Stimulated activated naive B cell treated with anti-CD40 and anti-IgM and Interleukin-4, amounts not matched to agents 10 μg/mL and 1 μg/mL and 100 μg/mL, for 72 hours (primary cell): ENCODE measurements around the gene GGA1.
"Not testable (repeated sequence)": the region's sequence is repeated elsewhere in the genome, so short reads cannot be mapped to it uniquely, and the experiment has no call there.

Source experiments
- ATAC-seq, 2 donors: fragments of 150-1000 bp; cut with Tn5 transposase; replicated peaks; 2 replicates each; pipeline ENCODE4 v1.10.0; 2021; ENCODE audit warnings: moderate library complexity in 1 of 2
- DNase-seq: peaks from one replicate; pipeline ENCODE4 v3.0.0; 2021
- H3K27ac Mint-ChIP-seq: one replicate; pipeline ENCODE4 v1.8.0; 2022; ENCODE audit warnings: mild to moderate bottlenecking, mixed read lengths
- H3K27me3 Mint-ChIP-seq, 2 donors: one replicate each; pipeline ENCODE4 v1.8.0; 2022; ENCODE audit warnings: mixed read lengths in 2 of 2
- H3K36me3 Mint-ChIP-seq, 2 donors: one replicate each; pipeline ENCODE4 v1.8.0; 2022; ENCODE audit warnings: mixed read lengths in 2 of 2, mild to moderate bottlenecking in 1 of 2
- H3K4me1 Mint-ChIP-seq, 2 donors: one replicate each; pipeline ENCODE4 v1.8.0; 2022; ENCODE audit warnings: mixed read lengths in 2 of 2, mild to moderate bottlenecking in 1 of 2
- H3K4me3 Mint-ChIP-seq, 2 donors: one replicate each; pipeline ENCODE4 v1.8.0; 2022; ENCODE audit warnings: mild to moderate bottlenecking in 2 of 2, mixed read lengths in 2 of 2, moderate library complexity in 1 of 2
- H3K9me3 Mint-ChIP-seq, 2 donors: one replicate each; pipeline ENCODE4 v1.8.0; 2022; ENCODE audit warnings: mixed read lengths in 2 of 2, mild to moderate bottlenecking in 1 of 2

Gene GGA1

DNA sequence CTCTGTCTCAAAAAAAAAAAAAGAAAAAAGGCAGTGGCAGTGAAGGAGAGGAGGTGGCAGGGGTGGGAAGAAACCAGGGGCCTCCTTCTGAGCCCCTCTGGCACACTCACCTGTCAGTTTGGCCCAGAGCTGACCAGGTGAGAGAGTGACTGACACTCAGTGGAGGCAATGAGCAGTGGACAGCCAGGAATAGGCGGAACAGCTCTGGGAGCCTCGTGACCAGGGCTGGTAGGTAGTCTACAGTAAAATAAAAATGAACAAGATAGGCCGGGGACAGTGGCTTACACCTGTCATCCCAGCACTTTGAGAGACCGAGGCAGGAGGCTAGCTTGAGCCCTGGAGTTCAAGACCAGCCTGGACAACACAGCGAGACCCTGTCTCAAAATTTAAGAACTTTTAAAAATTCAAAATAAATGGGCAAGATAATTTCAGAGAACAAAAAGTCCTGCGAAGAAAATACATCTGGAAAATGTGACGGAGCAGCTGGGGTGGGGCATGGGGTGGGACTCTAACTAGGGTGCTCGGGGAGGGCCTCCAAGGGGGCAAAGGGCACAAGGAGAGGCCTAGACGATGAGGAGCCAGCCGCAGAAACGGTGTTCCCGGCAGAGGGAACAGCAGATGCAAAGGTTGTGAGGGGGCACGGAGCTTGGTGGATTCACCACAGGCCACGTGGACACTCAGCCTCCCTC is 46.1 kb downstream of the GGA1 start:
- Mint-ChIP-seq H3K9me3 (no peaks in the 10 kb centered on the region), H3K27me3 (no peaks in the 10 kb centered on the region), H3K4me1 (peaks cover 10 to 20% of the 10 kb centered on the region in 2 donors), H3K36me3 (peaks cover 22 to 43% of the 10 kb centered on the region in 2 donors), H3K27ac (peak overlapping the region; percentile 28), H3K4me3 (no peak overlapping the region)
- ATAC-seq (no peak), DNase-seq (no peak)

DNA sequence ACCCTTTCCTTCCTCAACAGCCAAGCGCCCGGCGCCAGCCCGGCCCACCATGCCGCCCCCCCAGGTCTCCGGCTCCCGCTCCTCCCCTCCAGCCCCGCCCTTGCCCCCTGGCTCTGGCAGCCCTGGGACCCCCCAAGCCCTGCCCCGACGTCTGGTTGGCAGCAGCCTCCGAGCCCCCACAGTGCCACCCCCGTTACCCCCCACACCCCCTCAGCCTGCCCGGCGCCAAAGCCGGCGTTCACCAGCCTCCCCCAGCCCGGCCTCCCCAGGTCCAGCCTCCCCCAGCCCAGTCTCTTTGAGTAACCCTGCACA is 46.6 kb downstream of the GGA1 start:
- Mint-ChIP-seq H3K27me3 (no peaks in the 10 kb centered on the region), H3K4me3 (no peak overlapping the region), H3K4me1 (peaks cover 15 to 25% of the 10 kb centered on the region in 2 donors), H3K36me3 (peaks cover 22 to 39% of the 10 kb centered on the region in 2 donors), H3K9me3 (no peaks in the 10 kb centered on the region), H3K27ac (no peak overlapping the region)
- DNase-seq: no peak
- no peak for ATAC-seq

GRCh38 chr22:37656583-37656982 is 47.9 kb downstream of the GGA1 start:
- Mint-ChIP-seq H3K27ac (peak overlapping the region; percentile 79), H3K4me1 (peaks cover 28 to 39% of the 10 kb centered on the region in 2 donors), H3K36me3 (peaks cover 26 to 44% of the 10 kb centered on the region in 2 donors)
- DNase-seq, H3K4me3 Mint-ChIP-seq, ATAC-seq, H3K27me3 Mint-ChIP-seq, H3K9me3 Mint-ChIP-seq: not testable (repeated sequence)

GRCh38 chr22:37657590-37658132 is 49.0 kb downstream of the GGA1 start:
- peak; percentile 29 for DNase-seq
- H3K4me1 Mint-ChIP-seq: peaks cover 37 to 49% of the 10 kb centered on the region in 2 donors
- ATAC-seq: peak in 1 of 2 donors; percentile 5
- peaks cover 29 to 47% of the 10 kb centered on the region in 2 donors for H3K36me3 Mint-ChIP-seq
- H3K9me3 Mint-ChIP-seq: peaks cover 0 to 3% of the 10 kb centered on the region in 2 donors
- peak overlapping the region; percentile 97 for H3K27ac Mint-ChIP-seq
- H3K4me3 Mint-ChIP-seq: peak overlapping the region; percentile 91 to 94
- H3K27me3 Mint-ChIP-seq: no peaks in the 10 kb centered on the region

- peak within 1 kb of the TSS; percentile 92 to 94 for H3K4me3 Mint-ChIP-seq
- H3K27ac Mint-ChIP-seq: peak within 1 kb of the TSS; percentile 97
- H3K9me3 Mint-ChIP-seq: peaks cover 0 to 3% of the 10 kb centered on the region in 2 donors
- DNase-seq (peak; percentile 98), ATAC-seq (peak; percentile 92 to 94)
- peaks cover 29 to 40% of the 10 kb centered on the region in 2 donors for H3K36me3 Mint-ChIP-seq
- H3K27me3 Mint-ChIP-seq: no peaks in the 10 kb centered on the region
- peaks cover 38 to 52% of the 10 kb centered on the region in 2 donors for H3K4me1 Mint-ChIP-seq
These were observed 49.8 kb downstream of the GGA1 start, which contains the start of gene PDXP for GRCh38 chr22:37658133-37659065. TSS of gene PDXP (plus strand) at chr22:37658723. CDS start at chr22:37658783, 60 bp downstream.

DNA sequence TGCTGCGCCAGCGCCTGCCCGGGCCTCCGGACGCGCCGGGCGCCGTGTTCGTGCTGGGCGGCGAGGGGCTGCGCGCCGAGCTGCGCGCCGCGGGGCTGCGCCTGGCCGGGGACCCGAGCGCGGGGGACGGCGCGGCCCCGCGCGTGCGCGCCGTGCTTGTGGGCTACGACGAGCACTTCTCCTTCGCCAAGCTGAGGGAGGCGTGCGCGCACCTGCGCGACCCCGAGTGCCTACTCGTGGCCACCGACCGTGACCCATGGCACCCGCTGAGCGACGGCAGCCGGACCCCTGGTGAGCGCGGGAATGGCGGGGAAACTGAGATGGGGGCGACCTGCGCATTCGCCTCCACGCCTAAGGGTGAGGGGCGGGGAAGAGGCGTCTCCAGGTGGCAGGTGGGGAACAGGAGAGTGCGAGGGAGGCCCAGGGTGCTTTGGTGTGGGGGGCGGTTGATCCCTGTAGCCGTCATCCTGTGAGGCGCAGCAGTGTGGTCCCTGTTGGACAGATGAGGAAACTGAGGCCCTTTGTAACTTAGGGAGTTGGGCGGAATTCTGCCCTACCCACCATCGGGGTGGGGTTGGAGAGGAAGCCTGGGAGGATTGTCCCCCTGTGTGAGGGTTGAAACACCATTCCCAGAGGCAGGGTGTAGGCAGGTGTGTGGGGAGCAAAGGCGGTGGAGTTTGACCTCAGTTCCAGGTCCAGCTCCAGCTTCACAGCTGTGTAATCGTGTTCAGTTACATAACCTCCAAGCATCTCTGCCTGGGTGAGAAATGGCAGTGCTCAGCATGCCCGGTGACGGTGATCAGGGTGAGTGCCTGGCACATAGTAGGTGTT is 50.6 kb downstream of the GGA1 start:
- Mint-ChIP-seq H3K9me3 (peaks cover 0 to 3% of the 10 kb centered on the region in 2 donors), H3K4me3 (peak overlapping the region; percentile 87 to 92), H3K36me3 (peaks cover 24 to 36% of the 10 kb centered on the region in 2 donors), H3K4me1 (peaks cover 40 to 50% of the 10 kb centered on the region in 2 donors), H3K27me3 (no peaks in the 10 kb centered on the region), H3K27ac (peak overlapping the region; percentile 85)
- peak; percentile 2 to 6 for ATAC-seq
- DNase-seq: no peak

DNA sequence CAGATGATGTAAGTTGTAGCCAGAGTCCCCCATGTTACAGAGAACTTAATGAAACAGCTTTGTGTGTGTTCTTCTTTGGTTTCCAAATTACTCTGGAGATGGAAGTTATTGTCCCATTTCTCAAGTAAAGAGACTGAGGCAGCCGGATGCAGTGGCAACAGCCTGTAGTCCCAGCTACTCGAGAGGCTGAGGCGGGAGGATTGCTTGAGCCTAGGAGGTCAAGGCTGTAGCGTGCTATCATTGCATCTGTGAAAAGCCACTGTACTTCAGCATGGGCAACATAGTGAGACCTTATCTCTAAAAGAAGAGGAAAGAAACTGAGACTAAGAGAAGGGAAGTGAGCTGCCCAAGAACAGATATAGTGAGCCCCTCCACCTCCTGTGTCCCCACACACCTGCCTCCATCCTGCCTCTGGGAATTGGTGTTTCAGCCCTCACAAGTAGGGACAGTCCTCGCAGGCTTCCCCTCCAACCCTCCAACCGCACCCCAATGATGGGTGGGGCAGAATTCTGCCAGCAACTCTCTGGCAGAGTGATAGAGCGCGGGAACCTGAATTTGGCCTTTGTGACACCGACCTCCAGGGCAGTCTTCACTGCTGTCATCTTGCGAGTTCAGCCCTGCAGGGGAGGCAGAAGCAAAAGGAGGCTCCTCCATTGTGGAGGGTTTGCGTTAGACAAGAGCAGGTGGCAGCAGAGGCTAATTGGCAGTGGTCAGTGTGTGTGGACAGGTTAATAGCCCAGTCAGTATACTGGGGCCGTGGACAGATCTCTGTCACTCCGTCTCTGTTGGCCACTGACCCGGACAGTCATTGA is 51.5 kb downstream of the GGA1 start:
- peaks cover 20 to 35% of the 10 kb centered on the region in 2 donors for H3K36me3 Mint-ChIP-seq
- peak overlapping the region; percentile 85 for H3K27ac Mint-ChIP-seq
- peaks cover 0 to 3% of the 10 kb centered on the region in 2 donors for H3K9me3 Mint-ChIP-seq
- ATAC-seq: no peak
- peak overlapping the region; percentile 87 to 92 for H3K4me3 Mint-ChIP-seq
- DNase-seq: no peak
- H3K4me1 Mint-ChIP-seq: peaks cover 40 to 49% of the 10 kb centered on the region in 2 donors
- no peaks in the 10 kb centered on the region for H3K27me3 Mint-ChIP-seq

DNA sequence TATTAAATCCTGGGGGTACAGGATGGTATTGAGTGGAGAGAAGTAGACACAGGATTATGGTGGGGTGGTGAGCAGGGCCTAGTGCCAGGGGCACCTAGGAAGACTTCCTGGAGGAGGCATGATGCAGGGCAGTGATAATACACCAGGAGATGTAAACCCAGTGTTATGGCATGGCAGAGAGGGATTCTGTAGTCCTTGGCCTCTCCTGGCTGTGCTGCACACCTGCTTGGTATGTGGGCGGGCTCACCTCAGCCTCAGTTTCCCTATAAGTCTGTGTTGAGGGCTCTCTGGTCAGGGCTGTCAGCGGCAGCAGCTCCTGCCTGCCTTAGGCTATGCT is 52.0 kb downstream of the GGA1 start:
- Mint-ChIP-seq H3K4me1 (peaks cover 40 to 50% of the 10 kb centered on the region in 2 donors), H3K27ac (peak overlapping the region; percentile 74), H3K36me3 (peaks cover 23 to 37% of the 10 kb centered on the region in 2 donors), H3K4me3 (peak overlapping the region; percentile 87 to 92), H3K27me3 (no peaks in the 10 kb centered on the region), H3K9me3 (peaks cover 0 to 3% of the 10 kb centered on the region in 2 donors)
- ATAC-seq: no peak
- DNase-seq: no peak

DNA sequence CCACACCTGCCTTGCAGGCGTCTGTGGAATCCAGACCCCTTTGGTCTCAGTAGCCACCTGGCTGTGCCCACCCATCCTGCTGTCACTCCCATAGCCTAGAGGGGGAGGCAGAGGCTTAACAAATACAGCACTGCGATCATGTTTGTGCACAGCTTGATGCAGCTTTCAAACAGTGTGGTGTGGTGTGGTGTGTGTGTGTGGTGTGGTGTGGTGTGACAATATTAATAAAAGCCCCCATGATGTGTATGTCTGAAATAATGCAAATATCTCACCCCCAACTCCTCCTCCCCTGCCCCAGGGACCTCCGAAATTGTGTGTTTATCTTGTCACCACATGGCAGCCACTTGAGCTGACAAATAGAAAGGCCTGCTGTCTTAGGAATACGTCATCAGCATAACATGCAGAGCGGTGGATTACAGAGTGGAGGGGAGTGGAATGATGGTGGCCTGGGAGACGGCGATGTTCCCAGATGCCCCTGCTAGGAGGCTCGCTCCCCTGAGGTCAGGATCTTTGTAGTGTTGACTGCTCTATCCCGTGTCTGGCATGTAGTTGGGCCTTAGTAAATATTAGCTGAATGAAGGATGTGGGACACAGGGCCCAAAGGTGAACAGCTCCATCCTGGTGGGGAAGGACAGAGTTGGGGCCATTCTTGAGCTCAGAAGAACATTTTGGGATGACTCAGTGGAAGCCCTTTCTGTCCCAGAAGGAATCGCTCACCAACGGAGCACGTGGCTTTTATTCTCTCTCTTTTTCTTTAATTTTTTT is 52.7 kb downstream of the GGA1 start:
- Mint-ChIP-seq H3K9me3 (peaks cover 0 to 3% of the 10 kb centered on the region in 2 donors), H3K4me1 (peaks cover 43 to 56% of the 10 kb centered on the region in 2 donors), H3K4me3 (peak overlapping the region; percentile 87 to 92), H3K27me3 (no peaks in the 10 kb centered on the region), H3K36me3 (peaks cover 28 to 36% of the 10 kb centered on the region in 2 donors), H3K27ac (peak overlapping the region; percentile 86)
- no peak for DNase-seq
- no peak for ATAC-seq

DNA sequence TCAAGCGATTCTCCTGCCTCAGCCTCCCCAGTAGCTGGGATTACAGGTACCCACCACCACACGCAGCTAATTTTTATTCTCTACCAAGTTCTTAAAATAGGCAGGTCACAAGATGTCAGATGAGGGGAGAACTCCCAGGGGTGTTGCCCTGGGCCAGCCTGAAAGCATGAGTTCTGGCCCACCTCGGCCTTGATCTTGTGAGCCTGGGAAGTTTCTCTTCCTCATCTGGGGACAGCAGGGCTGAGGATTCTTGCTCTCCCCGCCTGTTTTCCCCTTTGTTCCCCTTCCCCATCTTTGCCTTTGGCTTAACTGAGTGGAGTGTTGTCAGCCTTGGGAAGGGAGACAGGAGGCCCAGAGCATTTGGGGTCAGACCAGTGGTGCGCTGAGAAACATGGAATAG is 53.4 kb downstream of the GGA1 start:
- no peaks in the 10 kb centered on the region for H3K27me3 Mint-ChIP-seq
- peaks cover 34 to 43% of the 10 kb centered on the region in 2 donors for H3K36me3 Mint-ChIP-seq
- H3K9me3 Mint-ChIP-seq: peaks cover 0 to 3% of the 10 kb centered on the region in 2 donors
- no peak for DNase-seq
- H3K4me1 Mint-ChIP-seq: peaks cover 46 to 62% of the 10 kb centered on the region in 2 donors
- peak overlapping the region; percentile 78 to 80 for H3K4me3 Mint-ChIP-seq
- no peak for ATAC-seq
- peak overlapping the region; percentile 94 for H3K27ac Mint-ChIP-seq

- peaks cover 42 to 55% of the 10 kb centered on the region in 2 donors for H3K4me1 Mint-ChIP-seq
- ATAC-seq (no peak), DNase-seq (no peak)
- peaks cover 0 to 3% of the 10 kb centered on the region in 2 donors for H3K9me3 Mint-ChIP-seq
- H3K27ac Mint-ChIP-seq: no peak overlapping the region
- peak overlapping the region in 1 of 2 donors; percentile 10 for H3K4me3 Mint-ChIP-seq
- no peaks in the 10 kb centered on the region for H3K27me3 Mint-ChIP-seq
- peaks cover 41 to 57% of the 10 kb centered on the region in 2 donors for H3K36me3 Mint-ChIP-seq
These were observed 55.0 kb downstream of the GGA1 start for GRCh38 chr22:37663521-37664140.
